ENCODE measurements around the gene UBL7.

DNA sequence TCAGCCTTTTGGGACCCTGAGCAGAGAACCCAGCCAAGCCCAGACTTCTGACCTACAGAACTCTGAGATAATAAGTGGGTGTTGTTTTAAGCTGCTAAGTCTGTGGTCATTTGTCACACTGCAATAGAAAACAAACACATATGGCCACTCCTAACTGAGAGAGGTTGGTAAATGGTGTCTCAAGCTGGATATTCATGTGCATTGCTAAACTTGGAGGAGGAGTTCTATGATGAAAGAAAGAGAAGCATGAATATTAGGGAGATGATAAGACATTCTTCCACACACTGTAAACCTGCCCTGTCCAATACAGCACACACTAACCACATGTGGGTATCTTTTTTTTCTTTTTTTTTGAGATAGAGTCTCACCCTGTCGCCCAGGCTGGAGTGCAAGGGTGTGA lies 27.8 kb upstream of the UBL7 start:
- TF ChIP-seq, protein P1, sequence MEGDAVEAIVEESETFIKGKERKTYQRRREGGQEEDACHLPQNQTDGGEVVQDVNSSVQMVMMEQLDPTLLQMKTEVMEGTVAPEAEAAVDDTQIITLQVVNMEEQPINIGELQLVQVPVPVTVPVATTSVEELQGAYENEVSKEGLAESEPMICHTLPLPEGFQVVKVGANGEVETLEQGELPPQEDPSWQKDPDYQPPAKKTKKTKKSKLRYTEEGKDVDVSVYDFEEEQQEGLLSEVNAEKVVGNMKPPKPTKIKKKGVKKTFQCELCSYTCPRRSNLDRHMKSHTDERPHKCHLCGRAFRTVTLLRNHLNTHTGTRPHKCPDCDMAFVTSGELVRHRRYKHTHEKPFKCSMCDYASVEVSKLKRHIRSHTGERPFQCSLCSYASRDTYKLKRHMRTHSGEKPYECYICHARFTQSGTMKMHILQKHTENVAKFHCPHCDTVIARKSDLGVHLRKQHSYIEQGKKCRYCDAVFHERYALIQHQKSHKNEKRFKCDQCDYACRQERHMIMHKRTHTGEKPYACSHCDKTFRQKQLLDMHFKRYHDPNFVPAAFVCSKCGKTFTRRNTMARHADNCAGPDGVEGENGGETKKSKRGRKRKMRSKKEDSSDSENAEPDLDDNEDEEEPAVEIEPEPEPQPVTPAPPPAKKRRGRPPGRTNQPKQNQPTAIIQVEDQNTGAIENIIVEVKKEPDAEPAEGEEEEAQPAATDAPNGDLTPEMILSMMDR (conservative IDR thresholded peaks at IDR 0.05), result no peak
- TF ChIP-seq ZFX (IDR thresholded peaks at IDR 0.05), result no peak
